ENCODE results near the gene CTBP1.

The CTBP1 gene

DNA sequence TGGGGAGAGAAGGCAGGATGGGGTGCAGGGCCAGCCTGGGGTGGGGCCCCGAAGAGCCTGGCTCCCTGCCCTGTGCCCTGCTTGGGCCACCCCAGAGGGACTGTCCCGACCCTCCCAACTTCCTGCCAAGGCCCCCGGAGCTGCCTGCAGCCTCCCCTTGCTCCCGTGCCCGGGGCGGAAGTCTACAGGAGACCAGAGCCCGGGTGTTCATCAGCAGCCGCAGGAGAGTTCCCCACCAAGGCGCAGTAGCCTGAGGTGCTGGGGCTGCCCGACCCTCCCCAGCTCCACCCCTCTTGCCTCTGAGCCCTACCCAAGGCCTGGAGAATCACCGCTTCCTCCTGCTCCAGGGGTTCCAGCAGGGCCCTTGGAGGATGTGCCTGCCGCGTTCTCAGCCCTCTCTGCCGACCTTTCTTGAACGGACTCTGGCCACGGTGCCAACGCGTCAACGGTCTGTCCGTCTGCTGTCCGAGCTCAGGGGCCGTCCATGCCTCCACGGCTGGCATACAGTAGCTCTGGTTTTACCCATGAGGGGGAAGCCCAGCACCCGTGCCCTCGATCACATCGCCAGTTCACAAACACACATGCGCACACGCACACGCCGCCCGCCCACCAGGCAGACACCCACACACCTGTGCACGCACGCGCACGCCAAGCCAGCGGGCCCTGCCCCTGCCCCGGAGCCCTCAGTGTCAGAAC lies 40.5 kb downstream of the CTBP1 start:
- TF ChIP-seq SPI1 (IDR thresholded peaks at IDR 0.05; ENCODE audit: borderline replicate concordance, low read depth) (no peak), POLR2AphosphoS5 (IDR thresholded peaks at IDR 0.05; ENCODE audit: low read depth) (no peak), GABPA (IDR thresholded peaks at IDR 0.05; ENCODE audit: low read depth) (no peak)
- TF ChIP-seq, protein P1, sequence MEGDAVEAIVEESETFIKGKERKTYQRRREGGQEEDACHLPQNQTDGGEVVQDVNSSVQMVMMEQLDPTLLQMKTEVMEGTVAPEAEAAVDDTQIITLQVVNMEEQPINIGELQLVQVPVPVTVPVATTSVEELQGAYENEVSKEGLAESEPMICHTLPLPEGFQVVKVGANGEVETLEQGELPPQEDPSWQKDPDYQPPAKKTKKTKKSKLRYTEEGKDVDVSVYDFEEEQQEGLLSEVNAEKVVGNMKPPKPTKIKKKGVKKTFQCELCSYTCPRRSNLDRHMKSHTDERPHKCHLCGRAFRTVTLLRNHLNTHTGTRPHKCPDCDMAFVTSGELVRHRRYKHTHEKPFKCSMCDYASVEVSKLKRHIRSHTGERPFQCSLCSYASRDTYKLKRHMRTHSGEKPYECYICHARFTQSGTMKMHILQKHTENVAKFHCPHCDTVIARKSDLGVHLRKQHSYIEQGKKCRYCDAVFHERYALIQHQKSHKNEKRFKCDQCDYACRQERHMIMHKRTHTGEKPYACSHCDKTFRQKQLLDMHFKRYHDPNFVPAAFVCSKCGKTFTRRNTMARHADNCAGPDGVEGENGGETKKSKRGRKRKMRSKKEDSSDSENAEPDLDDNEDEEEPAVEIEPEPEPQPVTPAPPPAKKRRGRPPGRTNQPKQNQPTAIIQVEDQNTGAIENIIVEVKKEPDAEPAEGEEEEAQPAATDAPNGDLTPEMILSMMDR (IDR thresholded peaks at IDR 0.05; ENCODE audit: insufficient read depth, low read length) = no peak
- TF ChIP-seq, protein P2, sequence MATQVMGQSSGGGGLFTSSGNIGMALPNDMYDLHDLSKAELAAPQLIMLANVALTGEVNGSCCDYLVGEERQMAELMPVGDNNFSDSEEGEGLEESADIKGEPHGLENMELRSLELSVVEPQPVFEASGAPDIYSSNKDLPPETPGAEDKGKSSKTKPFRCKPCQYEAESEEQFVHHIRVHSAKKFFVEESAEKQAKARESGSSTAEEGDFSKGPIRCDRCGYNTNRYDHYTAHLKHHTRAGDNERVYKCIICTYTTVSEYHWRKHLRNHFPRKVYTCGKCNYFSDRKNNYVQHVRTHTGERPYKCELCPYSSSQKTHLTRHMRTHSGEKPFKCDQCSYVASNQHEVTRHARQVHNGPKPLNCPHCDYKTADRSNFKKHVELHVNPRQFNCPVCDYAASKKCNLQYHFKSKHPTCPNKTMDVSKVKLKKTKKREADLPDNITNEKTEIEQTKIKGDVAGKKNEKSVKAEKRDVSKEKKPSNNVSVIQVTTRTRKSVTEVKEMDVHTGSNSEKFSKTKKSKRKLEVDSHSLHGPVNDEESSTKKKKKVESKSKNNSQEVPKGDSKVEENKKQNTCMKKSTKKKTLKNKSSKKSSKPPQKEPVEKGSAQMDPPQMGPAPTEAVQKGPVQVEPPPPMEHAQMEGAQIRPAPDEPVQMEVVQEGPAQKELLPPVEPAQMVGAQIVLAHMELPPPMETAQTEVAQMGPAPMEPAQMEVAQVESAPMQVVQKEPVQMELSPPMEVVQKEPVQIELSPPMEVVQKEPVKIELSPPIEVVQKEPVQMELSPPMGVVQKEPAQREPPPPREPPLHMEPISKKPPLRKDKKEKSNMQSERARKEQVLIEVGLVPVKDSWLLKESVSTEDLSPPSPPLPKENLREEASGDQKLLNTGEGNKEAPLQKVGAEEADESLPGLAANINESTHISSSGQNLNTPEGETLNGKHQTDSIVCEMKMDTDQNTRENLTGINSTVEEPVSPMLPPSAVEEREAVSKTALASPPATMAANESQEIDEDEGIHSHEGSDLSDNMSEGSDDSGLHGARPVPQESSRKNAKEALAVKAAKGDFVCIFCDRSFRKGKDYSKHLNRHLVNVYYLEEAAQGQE (IDR thresholded peaks at IDR 0.05; ENCODE audit: insufficient replicate concordance, low read depth) = no peak

DNA sequence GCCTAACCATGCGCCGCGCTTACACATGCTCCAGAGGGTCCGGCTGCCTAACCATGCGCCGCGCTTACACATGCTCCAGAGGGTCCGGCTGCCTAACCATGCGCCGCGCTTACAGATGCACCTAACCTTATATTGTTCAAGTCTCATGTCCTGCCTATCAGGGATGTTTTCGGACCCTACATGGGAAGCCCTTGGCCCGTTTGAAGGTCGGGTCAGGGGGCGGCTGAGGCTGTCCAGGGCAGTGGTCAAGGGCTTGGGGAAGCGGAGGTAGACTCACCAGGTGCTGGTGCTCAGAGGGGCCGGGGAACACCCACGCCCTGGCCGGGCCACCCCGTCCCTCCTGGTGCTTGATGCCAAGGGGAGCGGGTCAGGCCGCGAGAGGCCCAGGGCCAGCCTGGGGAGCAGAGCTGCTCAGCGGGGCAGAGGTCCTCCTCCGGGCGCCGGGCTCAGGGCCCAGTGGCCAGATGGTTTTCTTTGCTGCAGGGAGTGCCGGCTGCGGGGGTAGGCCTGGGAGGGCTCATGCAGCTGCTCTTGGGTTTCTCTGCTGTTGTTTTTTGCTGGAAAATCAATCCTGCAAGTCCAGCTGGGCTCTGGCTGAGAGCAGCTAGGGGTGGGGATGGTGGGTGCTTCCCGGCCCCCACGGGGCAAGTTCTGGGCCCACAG lies 41.2 kb downstream of the CTBP1 start:
- no peak overlapping the region for H3K27ac ChIP-seq (replicated peaks)
- no peaks in the 10 kb centered on the region for H3K27me3 ChIP-seq (ENCODE audit: insufficient read depth, poor library complexity, severe bottlenecking)
- TF ChIP-seq, protein P1 (IDR thresholded peaks at IDR 0.05; ENCODE audit: insufficient read depth, low read length) = no peak
- TF ChIP-seq GABPA (IDR thresholded peaks at IDR 0.05; ENCODE audit: low read depth) = no peak
- TF ChIP-seq, protein P2 (IDR thresholded peaks at IDR 0.05; ENCODE audit: insufficient replicate concordance, low read depth) = no peak
- no peak for TF ChIP-seq POLR2AphosphoS5 (IDR thresholded peaks at IDR 0.05; ENCODE audit: low read depth)
- no peak for TF ChIP-seq SPI1 (IDR thresholded peaks at IDR 0.05; ENCODE audit: borderline replicate concordance, low read depth)
- H3K4me3 ChIP-seq (replicated peaks; ENCODE audit: insufficient read depth, low read length) = no peak overlapping the region
- no peak for DNase-seq (ENCODE audit: low read depth in 1 of 2, low spot score in 1 of 2)

More for the DNA sequence above, 40.5 kb downstream of the CTBP1 start:
- H3K4me3 ChIP-seq (replicated peaks; ENCODE audit: insufficient read depth, low read length) = no peak overlapping the region
- DNase-seq (ENCODE audit: low read depth in 1 of 2, low spot score in 1 of 2) = peak in 1 of 2 experiments; percentile 24
- no peak overlapping the region for H3K27ac ChIP-seq (replicated peaks)
- H3K27me3 ChIP-seq (ENCODE audit: insufficient read depth, poor library complexity, severe bottlenecking) = no peaks in the 10 kb centered on the region

DNA sequence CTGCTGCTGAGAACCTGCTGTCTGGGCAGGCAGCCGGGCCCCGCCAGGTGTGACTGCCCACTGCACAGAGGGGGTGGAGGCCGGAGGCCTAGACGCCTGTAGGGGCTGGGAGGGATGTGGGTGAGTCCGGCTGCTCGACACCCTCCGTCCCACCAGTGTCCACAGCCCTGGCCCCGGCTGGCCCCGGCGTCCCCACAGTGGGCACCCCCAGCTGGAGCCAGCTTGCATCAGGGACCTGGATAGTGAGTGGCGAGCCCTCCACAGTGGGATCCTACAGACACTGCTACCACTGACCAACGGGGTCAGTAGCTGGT lies 41.8 kb downstream of the CTBP1 start:
- TF ChIP-seq, protein P2 (IDR thresholded peaks at IDR 0.05; ENCODE audit: insufficient replicate concordance, low read depth) = no peak
- TF ChIP-seq POLR2AphosphoS5 (IDR thresholded peaks at IDR 0.05; ENCODE audit: low read depth) (no peak), GABPA (IDR thresholded peaks at IDR 0.05; ENCODE audit: low read depth) (no peak), SPI1 (IDR thresholded peaks at IDR 0.05; ENCODE audit: borderline replicate concordance, low read depth) (no peak)
- TF ChIP-seq, protein P1 (IDR thresholded peaks at IDR 0.05; ENCODE audit: insufficient read depth, low read length) = no peak
- H3K27ac ChIP-seq (replicated peaks) = no peak overlapping the region
- no peak for DNase-seq (ENCODE audit: low read depth in 1 of 2, low spot score in 1 of 2)
- H3K4me3 ChIP-seq (replicated peaks; ENCODE audit: insufficient read depth, low read length) = no peak overlapping the region
- H3K27me3 ChIP-seq (ENCODE audit: insufficient read depth, poor library complexity, severe bottlenecking) = no peaks in the 10 kb centered on the region
